Right lobe of liver (tissue), 4 donors: Measurements from ENCODE around the gene DZIP1.

Experiments
- CTCF ChIP-seq, 4 donors: fragments of 200-600 bp in 3 of 4; fragments of 450-650 bp in 1 of 4; IDR thresholded peaks; one replicate each; pipeline versions ENCODE4 v1.5.1 to v1.8.0; 2016 to 2022; ENCODE audit warnings: antibody characterized with exemption in 4 of 4, mild to moderate bottlenecking in 2 of 4
- POLR2A ChIP-seq: fragments of 450-650 bp; IDR thresholded peaks from one replicate; pipeline ENCODE4 v1.6.1; 2017; ENCODE audit warnings: antibody characterized with exemption, mild to moderate bottlenecking
- donor health status: DM: no; HTN: no; CAD: no.
- donor health status: DM: no; HTN: no; CAD: no.
- donor health status: DM: no; HTN: yes; CAD: no.

DNA sequence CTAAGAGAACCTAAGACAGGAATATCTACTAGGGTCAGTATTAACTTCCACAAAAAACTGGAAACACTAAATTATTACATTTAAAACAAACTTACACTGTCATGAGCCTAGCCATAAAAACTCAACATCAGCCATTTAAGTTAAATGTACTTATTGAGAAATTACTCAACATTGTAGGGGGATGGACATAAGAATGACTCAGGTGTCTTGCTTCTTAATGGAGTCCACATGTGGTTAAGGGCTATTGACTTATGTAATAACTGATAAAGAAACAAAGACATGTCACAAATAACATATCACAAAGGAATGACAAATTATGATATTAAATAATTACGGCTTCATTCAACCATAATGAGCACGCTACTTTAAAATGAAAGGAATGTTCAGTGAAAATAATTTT, 55.8 kb downstream of the DZIP1 start:
- no peak for TF ChIP-seq POLR2A
- no peak for TF ChIP-seq CTCF (IDR thresholded peaks at IDR 0.05)
